Measurements from ENCODE around the gene GBX1.

GRCh38 chr7:151126491-151127137 lies 40.9 kb downstream of the GBX1 start:
- TF ChIP-seq, protein P1, sequence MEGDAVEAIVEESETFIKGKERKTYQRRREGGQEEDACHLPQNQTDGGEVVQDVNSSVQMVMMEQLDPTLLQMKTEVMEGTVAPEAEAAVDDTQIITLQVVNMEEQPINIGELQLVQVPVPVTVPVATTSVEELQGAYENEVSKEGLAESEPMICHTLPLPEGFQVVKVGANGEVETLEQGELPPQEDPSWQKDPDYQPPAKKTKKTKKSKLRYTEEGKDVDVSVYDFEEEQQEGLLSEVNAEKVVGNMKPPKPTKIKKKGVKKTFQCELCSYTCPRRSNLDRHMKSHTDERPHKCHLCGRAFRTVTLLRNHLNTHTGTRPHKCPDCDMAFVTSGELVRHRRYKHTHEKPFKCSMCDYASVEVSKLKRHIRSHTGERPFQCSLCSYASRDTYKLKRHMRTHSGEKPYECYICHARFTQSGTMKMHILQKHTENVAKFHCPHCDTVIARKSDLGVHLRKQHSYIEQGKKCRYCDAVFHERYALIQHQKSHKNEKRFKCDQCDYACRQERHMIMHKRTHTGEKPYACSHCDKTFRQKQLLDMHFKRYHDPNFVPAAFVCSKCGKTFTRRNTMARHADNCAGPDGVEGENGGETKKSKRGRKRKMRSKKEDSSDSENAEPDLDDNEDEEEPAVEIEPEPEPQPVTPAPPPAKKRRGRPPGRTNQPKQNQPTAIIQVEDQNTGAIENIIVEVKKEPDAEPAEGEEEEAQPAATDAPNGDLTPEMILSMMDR (conservative IDR thresholded peaks at IDR 0.05; ENCODE audit: low read length): no peak
- TF ChIP-seq EZH2phosphoT487 (IDR thresholded peaks at IDR 0.05; ENCODE audit: borderline replicate concordance): no peak

Data from Loucy (cell line).